H1 (cell line): ENCODE measurements around the gene SDSL. TPM values are rescaled to one million over a fixed set of nuclear protein-coding genes. Genes with fewer than 3 reads are reported as not detected.

ENCODE experiments used
- EGR1 ChIP-seq: IDR thresholded peaks from 2 replicates; pipeline ENCODE4 v1.6.1; 2011; ENCODE audit warnings: low read depth, low read length, borderline replicate concordance
- GTF2F1 ChIP-seq: IDR thresholded peaks from 2 replicates; pipeline ENCODE4 v1.6.1; 2012; ENCODE audit warnings: low read depth, low read length, improper control_type of control experiment, borderline replicate concordance
- HDAC6 ChIP-seq: IDR thresholded peaks from one replicate; pipeline ENCODE4 v1.7.1; 2012; ENCODE audit warnings: low read depth, mild to moderate bottlenecking, inconsistent platforms, low read length, moderate library complexity
- KDM4A ChIP-seq: IDR thresholded peaks from one replicate; pipeline ENCODE4 v1.7.1; 2012; ENCODE audit warnings: low read depth, mild to moderate bottlenecking, moderate library complexity, low read length, inconsistent platforms; ENCODE audit not compliant: severe bottlenecking
- NRF1 ChIP-seq: IDR thresholded peaks from 2 replicates; pipeline ENCODE4 v1.6.1; 2011; ENCODE audit warnings: mild to moderate bottlenecking, low read depth, low read length, improper control_type of control experiment
- RXRA ChIP-seq: IDR thresholded peaks from 2 replicates; pipeline ENCODE4 v1.6.1; 2011; ENCODE audit warnings: low read depth, mild to moderate bottlenecking, low read length, moderate library complexity; ENCODE audit not compliant: insufficient read depth
- SIRT6 ChIP-seq: IDR thresholded peaks from one replicate; pipeline ENCODE4 v1.7.1; 2012; ENCODE audit warnings: low read length, inconsistent platforms
- SUZ12 ChIP-seq: fragments of 200-600 bp; sonication (generic); IDR thresholded peaks from 2 replicates; pipeline ENCODE4 v1.6.1; 2012; ENCODE audit warnings: mild to moderate bottlenecking, inconsistent platforms, low read length, moderate library complexity, mixed read lengths
- TCF12 ChIP-seq: IDR thresholded peaks from 2 replicates; pipeline ENCODE4 v1.6.1; 2011; ENCODE audit warnings: low read depth, mild to moderate bottlenecking, low read length
- polyA plus RNA-seq, 7 experiments: library from polyadenylated mRNA; depleted of rRNA in 3 of 7; stranded (reverse) in 5 of 7; unstranded in 2 of 7; fragments of >200 nt in 5 of 7; fragments of 200-250 nt in 2 of 7; gene quantifications; 1 replicate in 5 of 7; 2 replicates in 1 of 7; 4 replicates in 1 of 7; pipeline versions ENCODE4 v1.2.1 to v1.2.3, GENCODE V29; 2011 to 2013; ENCODE audit warnings: missing spikeins in 2 of 7, mixed read lengths in 2 of 7
- total RNA-seq: library from RNA; stranded (reverse); fragmentation: NEBNext Ultra II Directional; extraction: Animal tissue kit (Norgen Biotek cat#: 25700); gene quantifications from 2 replicates; pipeline ENCODE4 v1.2.1, GENCODE V29; 2021
- TF ChIP-seq, protein P1 (sequence below): fragments of 300-600 bp; sonication (generic); IDR thresholded peaks from 2 replicates; pipeline ENCODE4 v1.7.1; 2012; ENCODE audit warnings: low read length, moderate library complexity, mild to moderate bottlenecking, inconsistent platforms; ENCODE audit not compliant: insufficient replicate concordance

The SDSL gene
- total and polyA plus RNA-seq, 2 of the 8 experiments (the other 6 are each of a cell fraction or from before 2014, with no cell fraction given): 0.69 to 1.3 TPM

- TF ChIP-seq, protein P1, sequence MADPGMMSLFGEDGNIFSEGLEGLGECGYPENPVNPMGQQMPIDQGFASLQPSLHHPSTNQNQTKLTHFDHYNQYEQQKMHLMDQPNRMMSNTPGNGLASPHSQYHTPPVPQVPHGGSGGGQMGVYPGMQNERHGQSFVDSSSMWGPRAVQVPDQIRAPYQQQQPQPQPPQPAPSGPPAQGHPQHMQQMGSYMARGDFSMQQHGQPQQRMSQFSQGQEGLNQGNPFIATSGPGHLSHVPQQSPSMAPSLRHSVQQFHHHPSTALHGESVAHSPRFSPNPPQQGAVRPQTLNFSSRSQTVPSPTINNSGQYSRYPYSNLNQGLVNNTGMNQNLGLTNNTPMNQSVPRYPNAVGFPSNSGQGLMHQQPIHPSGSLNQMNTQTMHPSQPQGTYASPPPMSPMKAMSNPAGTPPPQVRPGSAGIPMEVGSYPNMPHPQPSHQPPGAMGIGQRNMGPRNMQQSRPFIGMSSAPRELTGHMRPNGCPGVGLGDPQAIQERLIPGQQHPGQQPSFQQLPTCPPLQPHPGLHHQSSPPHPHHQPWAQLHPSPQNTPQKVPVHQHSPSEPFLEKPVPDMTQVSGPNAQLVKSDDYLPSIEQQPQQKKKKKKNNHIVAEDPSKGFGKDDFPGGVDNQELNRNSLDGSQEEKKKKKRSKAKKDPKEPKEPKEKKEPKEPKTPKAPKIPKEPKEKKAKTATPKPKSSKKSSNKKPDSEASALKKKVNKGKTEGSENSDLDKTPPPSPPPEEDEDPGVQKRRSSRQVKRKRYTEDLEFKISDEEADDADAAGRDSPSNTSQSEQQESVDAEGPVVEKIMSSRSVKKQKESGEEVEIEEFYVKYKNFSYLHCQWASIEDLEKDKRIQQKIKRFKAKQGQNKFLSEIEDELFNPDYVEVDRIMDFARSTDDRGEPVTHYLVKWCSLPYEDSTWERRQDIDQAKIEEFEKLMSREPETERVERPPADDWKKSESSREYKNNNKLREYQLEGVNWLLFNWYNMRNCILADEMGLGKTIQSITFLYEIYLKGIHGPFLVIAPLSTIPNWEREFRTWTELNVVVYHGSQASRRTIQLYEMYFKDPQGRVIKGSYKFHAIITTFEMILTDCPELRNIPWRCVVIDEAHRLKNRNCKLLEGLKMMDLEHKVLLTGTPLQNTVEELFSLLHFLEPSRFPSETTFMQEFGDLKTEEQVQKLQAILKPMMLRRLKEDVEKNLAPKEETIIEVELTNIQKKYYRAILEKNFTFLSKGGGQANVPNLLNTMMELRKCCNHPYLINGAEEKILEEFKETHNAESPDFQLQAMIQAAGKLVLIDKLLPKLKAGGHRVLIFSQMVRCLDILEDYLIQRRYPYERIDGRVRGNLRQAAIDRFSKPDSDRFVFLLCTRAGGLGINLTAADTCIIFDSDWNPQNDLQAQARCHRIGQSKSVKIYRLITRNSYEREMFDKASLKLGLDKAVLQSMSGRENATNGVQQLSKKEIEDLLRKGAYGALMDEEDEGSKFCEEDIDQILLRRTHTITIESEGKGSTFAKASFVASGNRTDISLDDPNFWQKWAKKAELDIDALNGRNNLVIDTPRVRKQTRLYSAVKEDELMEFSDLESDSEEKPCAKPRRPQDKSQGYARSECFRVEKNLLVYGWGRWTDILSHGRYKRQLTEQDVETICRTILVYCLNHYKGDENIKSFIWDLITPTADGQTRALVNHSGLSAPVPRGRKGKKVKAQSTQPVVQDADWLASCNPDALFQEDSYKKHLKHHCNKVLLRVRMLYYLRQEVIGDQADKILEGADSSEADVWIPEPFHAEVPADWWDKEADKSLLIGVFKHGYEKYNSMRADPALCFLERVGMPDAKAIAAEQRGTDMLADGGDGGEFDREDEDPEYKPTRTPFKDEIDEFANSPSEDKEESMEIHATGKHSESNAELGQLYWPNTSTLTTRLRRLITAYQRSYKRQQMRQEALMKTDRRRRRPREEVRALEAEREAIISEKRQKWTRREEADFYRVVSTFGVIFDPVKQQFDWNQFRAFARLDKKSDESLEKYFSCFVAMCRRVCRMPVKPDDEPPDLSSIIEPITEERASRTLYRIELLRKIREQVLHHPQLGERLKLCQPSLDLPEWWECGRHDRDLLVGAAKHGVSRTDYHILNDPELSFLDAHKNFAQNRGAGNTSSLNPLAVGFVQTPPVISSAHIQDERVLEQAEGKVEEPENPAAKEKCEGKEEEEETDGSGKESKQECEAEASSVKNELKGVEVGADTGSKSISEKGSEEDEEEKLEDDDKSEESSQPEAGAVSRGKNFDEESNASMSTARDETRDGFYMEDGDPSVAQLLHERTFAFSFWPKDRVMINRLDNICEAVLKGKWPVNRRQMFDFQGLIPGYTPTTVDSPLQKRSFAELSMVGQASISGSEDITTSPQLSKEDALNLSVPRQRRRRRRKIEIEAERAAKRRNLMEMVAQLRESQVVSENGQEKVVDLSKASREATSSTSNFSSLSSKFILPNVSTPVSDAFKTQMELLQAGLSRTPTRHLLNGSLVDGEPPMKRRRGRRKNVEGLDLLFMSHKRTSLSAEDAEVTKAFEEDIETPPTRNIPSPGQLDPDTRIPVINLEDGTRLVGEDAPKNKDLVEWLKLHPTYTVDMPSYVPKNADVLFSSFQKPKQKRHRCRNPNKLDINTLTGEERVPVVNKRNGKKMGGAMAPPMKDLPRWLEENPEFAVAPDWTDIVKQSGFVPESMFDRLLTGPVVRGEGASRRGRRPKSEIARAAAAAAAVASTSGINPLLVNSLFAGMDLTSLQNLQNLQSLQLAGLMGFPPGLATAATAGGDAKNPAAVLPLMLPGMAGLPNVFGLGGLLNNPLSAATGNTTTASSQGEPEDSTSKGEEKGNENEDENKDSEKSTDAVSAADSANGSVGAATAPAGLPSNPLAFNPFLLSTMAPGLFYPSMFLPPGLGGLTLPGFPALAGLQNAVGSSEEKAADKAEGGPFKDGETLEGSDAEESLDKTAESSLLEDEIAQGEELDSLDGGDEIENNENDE: no peak
- TF ChIP-seq SIRT6: no peak
- no peak for TF ChIP-seq KDM4A
- TF ChIP-seq EGR1: no peak
- no peak for TF ChIP-seq GTF2F1
- TF ChIP-seq HDAC6: no peak
- no peak for TF ChIP-seq RXRA
- no peak for TF ChIP-seq SUZ12
- no peak for TF ChIP-seq TCF12
- TF ChIP-seq NRF1: no peak
Measured at GRCh38 chr12:113373969-113374368, 48.2 kb upstream of the SDSL start (continued).
